Natural killer cell (primary cell): ENCODE results near the gene DTX3. TPM values are rescaled to one million over a fixed set of nuclear protein-coding genes. Genes with fewer than 3 reads are reported as not detected.

Source experiments
- ATAC-seq, 3 donors: fragments of 150-1000 bp in 2 of 3; fragments of 200-7000 bp in 1 of 3; cut with Tn5 transposase; 1 replicate in 1 of 3; 2 replicates in 2 of 3; pipeline ENCODE4 v1.10.0; 2021; ENCODE audit warnings: mild to moderate bottlenecking in 2 of 3, moderate library complexity in 2 of 3
- DNase-seq, 2 donors: peaks; one replicate each; pipeline versions ENCODE4 v3.0.0 to v3.0.0-alpha.2; 2013 to 2021; ENCODE audit warnings: mixed read lengths in 1 of 2
- H3K27ac ChIP-seq: one replicate; pipeline ENCODE4 v1.5.1; 2013; ENCODE audit warnings: mild to moderate bottlenecking, low read length
- H3K27me3 ChIP-seq: one replicate; pipeline ENCODE4 v1.6.1; 2013; ENCODE audit warnings: low read length; ENCODE audit not compliant: control insufficient read depth, insufficient read depth
- H3K36me3 ChIP-seq: one replicate; pipeline ENCODE4 v1.6.1; 2013; ENCODE audit warnings: low read length; ENCODE audit not compliant: control insufficient read depth, insufficient read depth
- H3K4me1 ChIP-seq: one replicate; pipeline ENCODE4 v1.6.1; 2013; ENCODE audit warnings: low read length; ENCODE audit not compliant: control insufficient read depth, insufficient read depth
- H3K4me3 ChIP-seq: one replicate; pipeline ENCODE4 v1.5.1; 2013; ENCODE audit warnings: low read length
- H3K9me3 ChIP-seq: one replicate; pipeline ENCODE4 v1.6.1; 2013; ENCODE audit warnings: low read length; ENCODE audit not compliant: control insufficient read depth, insufficient read depth
- H3K27ac Mint-ChIP-seq, 2 donors: one replicate each; pipeline ENCODE4 v1.8.0; 2022; ENCODE audit warnings: mild to moderate bottlenecking in 2 of 2, mixed read lengths in 2 of 2, moderate library complexity in 1 of 2
- H3K27me3 Mint-ChIP-seq, 2 donors: one replicate each; pipeline ENCODE4 v1.8.0; 2022; ENCODE audit warnings: low read depth in 2 of 2, mixed read lengths in 2 of 2
- H3K36me3 Mint-ChIP-seq: one replicate; pipeline ENCODE4 v1.8.0; 2022; ENCODE audit warnings: mixed read lengths
- H3K4me1 Mint-ChIP-seq, 2 donors: one replicate each; pipeline ENCODE4 v1.8.0; 2022; ENCODE audit warnings: mixed read lengths in 2 of 2
- H3K4me3 Mint-ChIP-seq: one replicate; pipeline ENCODE4 v1.8.0; 2022; ENCODE audit warnings: mild to moderate bottlenecking, moderate library complexity, mixed read lengths
- H3K9me3 Mint-ChIP-seq, 2 donors: one replicate each; pipeline ENCODE4 v1.8.0; 2022; ENCODE audit warnings: mixed read lengths in 2 of 2
- WGBS: methylation state at CpG from one replicate; pipeline ENCODE4 v1.1.7; 2013; ENCODE audit warnings: missing lambda C conversion rate; ENCODE audit not compliant: insufficient coverage; 5-methylcytosine and 5-hydroxymethylcytosine counted together
- intact Hi-C: fragments of 100-400 bp; cut with micrococcal nuclease; formaldehyde crosslinking; loops from one replicate; pipeline ENCODE4 v1.14.2; 2022
- total RNA-seq, 4 donors: library from RNA; stranded (reverse); fragments of 120-200 nt in 1 of 4; gene quantifications; one replicate each; pipeline versions ENCODE4 v1.2.3 to v1.2.4, GENCODE V29; 2013 to 2022
- TF ChIP-seq, protein P1 (sequence below): fragments of 200-600 bp; IDR thresholded peaks from one replicate; pipeline ENCODE4 v1.8.0; 2022; ENCODE audit warnings: antibody characterized with exemption

Gene DTX3
- total RNA-seq, 3 donors from 2014 or later (not counting 1 experiment from before 2014, with no cell fraction given): 65.1 to 81.1 (median 77.0) TPM

DNA sequence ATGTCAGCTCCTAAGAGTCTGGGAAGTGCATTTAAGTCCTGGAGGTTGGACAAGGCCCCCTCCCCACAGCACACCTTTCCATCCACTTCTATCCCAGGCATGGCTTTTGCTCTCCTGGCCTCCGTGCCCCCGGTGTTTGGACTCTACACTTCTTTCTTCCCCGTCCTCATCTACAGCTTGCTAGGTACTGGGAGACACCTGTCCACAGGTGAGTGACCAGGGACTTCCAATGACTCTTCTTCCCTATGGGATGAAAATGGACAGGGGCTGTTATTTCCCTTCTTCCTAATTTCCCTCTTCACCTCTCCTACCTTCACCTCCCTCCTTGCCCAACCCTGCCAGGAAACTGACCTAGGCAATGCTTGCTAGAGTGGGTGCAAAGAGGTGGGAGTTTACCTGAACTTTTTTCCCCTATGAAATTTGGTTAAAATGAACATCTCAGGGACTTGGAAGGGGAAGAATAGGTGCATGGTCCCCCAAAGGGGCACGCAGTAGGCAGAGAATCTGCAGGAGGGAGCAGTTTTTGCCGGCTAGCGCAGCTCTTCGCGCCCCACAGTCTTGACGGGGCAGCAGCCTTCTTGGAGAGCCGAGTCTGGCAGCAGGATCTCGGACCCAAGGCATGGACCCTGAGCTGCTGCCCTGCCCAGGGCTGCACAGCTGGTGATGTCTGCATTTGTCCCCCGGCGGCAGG is 15.8 kb downstream of the DTX3 start:
- no peaks in the 10 kb centered on the region for H3K36me3 Mint-ChIP-seq
- no peak for ATAC-seq
- Histone ChIP-seq H3K27me3 (peaks cover 63% of the 10 kb centered on the region), H3K36me3 (no peaks in the 10 kb centered on the region), H3K4me1 (peaks cover 30% of the 10 kb centered on the region), H3K27ac (no peak overlapping the region), H3K9me3 (no peaks in the 10 kb centered on the region), H3K4me3 (no peak overlapping the region)
- H3K4me3 Mint-ChIP-seq: peak overlapping the region; percentile 84
- H3K27me3 Mint-ChIP-seq: peaks cover 65 to 66% of the 10 kb centered on the region in 2 donors
- WGBS: 10% methylated on average over 13 of the region's 13 CpGs
- H3K9me3 Mint-ChIP-seq: no peaks in the 10 kb centered on the region
- intact Hi-C loops: loop anchor here (5.0 kb wide), 1 partner anchor 143 kb away; the partner anchor contains the start of gene ARHGAP9
- TF ChIP-seq, protein P1, sequence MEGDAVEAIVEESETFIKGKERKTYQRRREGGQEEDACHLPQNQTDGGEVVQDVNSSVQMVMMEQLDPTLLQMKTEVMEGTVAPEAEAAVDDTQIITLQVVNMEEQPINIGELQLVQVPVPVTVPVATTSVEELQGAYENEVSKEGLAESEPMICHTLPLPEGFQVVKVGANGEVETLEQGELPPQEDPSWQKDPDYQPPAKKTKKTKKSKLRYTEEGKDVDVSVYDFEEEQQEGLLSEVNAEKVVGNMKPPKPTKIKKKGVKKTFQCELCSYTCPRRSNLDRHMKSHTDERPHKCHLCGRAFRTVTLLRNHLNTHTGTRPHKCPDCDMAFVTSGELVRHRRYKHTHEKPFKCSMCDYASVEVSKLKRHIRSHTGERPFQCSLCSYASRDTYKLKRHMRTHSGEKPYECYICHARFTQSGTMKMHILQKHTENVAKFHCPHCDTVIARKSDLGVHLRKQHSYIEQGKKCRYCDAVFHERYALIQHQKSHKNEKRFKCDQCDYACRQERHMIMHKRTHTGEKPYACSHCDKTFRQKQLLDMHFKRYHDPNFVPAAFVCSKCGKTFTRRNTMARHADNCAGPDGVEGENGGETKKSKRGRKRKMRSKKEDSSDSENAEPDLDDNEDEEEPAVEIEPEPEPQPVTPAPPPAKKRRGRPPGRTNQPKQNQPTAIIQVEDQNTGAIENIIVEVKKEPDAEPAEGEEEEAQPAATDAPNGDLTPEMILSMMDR: no peak
- H3K27ac Mint-ChIP-seq: peak overlapping the region in 1 of 2 donors; percentile 63
- H3K4me1 Mint-ChIP-seq: peaks cover 31 to 32% of the 10 kb centered on the region in 2 donors
- DNase-seq: no peak

GRCh38 chr12:57620936-57621496 is 16.4 kb downstream of the DTX3 start:
- Histone ChIP-seq H3K4me3 (peak overlapping the region; percentile 28), H3K36me3 (no peaks in the 10 kb centered on the region), H3K27me3 (peaks cover 69% of the 10 kb centered on the region), H3K27ac (no peak overlapping the region), H3K9me3 (no peaks in the 10 kb centered on the region), H3K4me1 (peaks cover 30% of the 10 kb centered on the region)
- ATAC-seq (peak in 2 of 3 donors; percentile 33 to 42), DNase-seq (peak in 1 of 2 donors; percentile 37)
- intact Hi-C loops: loop anchor here (1.0 to 5.0 kb wide), 2 partner anchors 38 to 144 kb away; partner anchors contain the start of gene ARHGAP9
- 3% methylated on average over 42 of the region's 42 CpGs for WGBS
- peaks cover 69 to 72% of the 10 kb centered on the region in 2 donors for H3K27me3 Mint-ChIP-seq
- peak overlapping the region in 1 of 2 donors; percentile 63 for H3K27ac Mint-ChIP-seq
- peak overlapping the region; percentile 84 for H3K4me3 Mint-ChIP-seq
- no peaks in the 10 kb centered on the region for H3K36me3 Mint-ChIP-seq
- H3K4me1 Mint-ChIP-seq: peaks cover 31 to 32% of the 10 kb centered on the region in 2 donors
- TF ChIP-seq, protein P1: no peak
- no peaks in the 10 kb centered on the region for H3K9me3 Mint-ChIP-seq

GRCh38 chr12:57621497-57622292 is 17.1 kb downstream of the DTX3 start:
- Histone ChIP-seq H3K27me3 (peaks cover 76% of the 10 kb centered on the region), H3K27ac (no peak overlapping the region), H3K4me3 (peak overlapping the region; percentile 28), H3K9me3 (no peaks in the 10 kb centered on the region), H3K36me3 (no peaks in the 10 kb centered on the region), H3K4me1 (peaks cover 30% of the 10 kb centered on the region)
- peaks cover 32% of the 10 kb centered on the region in 2 donors for H3K4me1 Mint-ChIP-seq
- TF ChIP-seq, protein P1: peak; percentile 96
- ATAC-seq: peak; percentile 73 to 83 (median 75)
- peak overlapping the region; percentile 84 for H3K4me3 Mint-ChIP-seq
- H3K27ac Mint-ChIP-seq: peak overlapping the region in 1 of 2 donors; percentile 63
- no peaks in the 10 kb centered on the region for H3K36me3 Mint-ChIP-seq
- DNase-seq: peak; percentile 61 to 74
- 2% methylated on average over 49 of the region's 49 CpGs for WGBS
- intact Hi-C loops: loop anchor here (1.0 to 5.0 kb wide), 3 partner anchors 38 to 162 kb away; partner anchors contain the start of genes ARHGAP9 and GLI1
- no peaks in the 10 kb centered on the region for H3K9me3 Mint-ChIP-seq
- peaks cover 75 to 79% of the 10 kb centered on the region in 2 donors for H3K27me3 Mint-ChIP-seq
